GM12873 (cell line): ENCODE results near the gene BACH2.
A peak's percentile ranks its signal among the peaks of the same experiment; 100 is the strongest.

ENCODE experiments used
- CTCF ChIP-seq: IDR thresholded peaks from 2 replicates; pipeline ENCODE4 v1.5.1; 2012; ENCODE audit warnings: low read depth, mild to moderate bottlenecking, moderate library complexity, low read length, control low read depth; ENCODE audit not compliant: insufficient read depth; ENCODE audit errors: missing control alignments

BACH2 gene

DNA sequence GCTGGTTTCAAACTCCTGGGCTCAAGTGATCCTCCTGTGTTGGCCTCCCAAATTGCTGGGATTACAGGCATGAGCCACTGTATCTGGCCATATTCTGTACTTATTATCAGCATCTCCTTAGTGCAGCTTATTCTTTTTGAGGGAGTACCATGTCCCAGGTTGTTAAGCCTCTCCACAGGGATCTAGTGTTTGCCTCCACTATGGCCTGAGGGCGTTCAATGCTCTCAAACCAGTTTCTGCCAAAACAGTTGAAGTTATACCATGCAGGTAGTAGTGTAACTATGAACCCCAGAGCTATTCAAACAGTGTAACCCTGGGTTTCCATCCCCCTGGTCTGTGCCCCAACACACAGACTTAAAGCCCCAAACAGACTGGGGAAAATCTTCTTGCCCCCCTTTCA is 81.7 kb downstream of the BACH2 start:
- TF ChIP-seq CTCF: no peak

- TF ChIP-seq CTCF: no peak
These were observed 82.2 kb downstream of the BACH2 start for GRCh38 chr6:90214461-90214860.

DNA sequence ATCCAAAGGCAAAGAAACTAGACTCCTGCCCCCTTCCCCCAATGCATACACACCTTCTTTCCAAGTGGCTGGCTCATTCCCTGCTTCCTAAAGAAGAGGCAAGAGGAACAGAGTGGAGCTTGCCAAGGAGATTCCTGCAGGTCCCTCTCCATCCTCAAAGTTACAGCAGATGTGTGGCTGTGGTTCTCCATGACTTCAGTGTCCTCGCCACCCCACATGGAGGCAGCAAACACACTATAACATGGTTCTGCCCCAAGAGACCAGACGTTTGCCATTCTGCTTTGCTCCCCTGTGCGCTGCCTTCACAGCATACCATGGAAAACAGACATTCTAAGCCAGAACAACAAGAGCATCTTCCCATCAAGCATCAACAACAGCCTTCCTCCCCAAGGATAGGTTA is 84.4 kb downstream of the BACH2 start:
- TF ChIP-seq CTCF: peak; percentile 24

DNA sequence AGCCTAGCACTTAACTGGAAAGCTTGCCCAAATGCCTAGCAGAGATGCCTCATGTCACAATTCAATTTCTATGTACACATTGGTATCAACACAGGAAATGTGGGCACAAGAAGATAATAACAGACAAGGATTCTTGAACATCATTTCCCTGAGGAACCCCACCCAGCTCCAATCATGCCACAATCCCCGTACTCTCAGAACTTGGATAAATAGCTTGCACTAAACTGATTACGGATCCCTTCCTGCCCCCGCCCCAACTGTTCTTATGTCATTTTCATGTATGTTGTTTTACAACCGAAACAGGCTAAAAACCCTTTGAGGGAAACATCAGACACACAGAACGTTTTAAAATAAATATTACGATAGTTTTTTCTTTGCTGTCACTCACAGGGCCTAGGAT is 87.1 kb downstream of the BACH2 start:
- no peak for TF ChIP-seq CTCF

DNA sequence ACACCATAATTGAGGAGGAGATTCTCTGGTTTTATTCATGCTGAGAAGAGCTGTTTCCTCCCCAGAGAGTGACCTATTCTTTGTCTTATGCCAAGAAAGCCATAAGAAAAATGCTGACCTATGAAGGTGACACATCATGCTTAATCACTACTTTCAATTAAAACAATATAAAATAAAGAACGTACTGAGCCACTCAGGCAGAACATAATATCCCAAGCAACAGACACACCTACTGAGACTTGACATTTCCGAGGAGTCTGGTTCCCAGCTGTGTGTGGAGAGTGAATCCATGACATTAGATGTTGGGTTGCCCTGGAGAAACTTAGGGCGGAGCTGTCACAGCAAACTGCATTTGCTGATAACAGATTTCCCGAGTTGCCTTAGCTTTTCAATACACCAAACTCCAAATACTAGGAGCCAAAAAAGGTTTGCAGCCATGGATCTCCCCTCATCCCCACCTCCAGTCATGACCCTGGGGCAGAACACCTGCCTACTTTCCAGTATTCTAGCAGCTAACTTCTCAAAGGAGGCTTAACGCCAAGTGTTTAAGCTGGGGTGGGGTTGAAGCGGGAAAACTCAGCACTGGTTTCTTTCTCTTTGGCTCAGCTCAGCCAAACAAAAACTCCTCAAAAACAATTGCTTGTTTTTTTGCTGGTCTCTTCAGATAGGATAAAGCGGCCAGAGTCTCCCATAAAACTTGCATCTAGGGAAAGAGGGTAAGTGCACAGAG is 92.2 kb downstream of the BACH2 start:
- no peak for TF ChIP-seq CTCF

DNA sequence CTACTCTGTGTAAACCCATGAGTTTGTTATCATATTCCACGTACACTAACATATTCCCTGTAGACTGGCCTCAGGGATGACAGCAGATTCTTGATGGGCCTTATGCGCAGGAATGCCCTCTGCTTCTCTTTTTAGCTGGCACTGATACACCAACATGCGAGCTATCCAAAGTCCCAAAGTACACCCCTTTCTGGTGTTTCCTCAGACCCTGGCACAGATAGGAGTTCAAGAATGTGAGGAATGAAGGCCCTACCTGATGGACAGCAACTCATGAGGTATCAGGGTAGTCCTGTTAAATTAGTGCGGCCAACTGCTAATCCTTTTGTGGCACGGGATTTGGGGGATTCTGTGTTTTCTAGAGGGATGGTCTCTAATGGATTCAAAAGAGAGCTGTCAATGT is 93.0 kb downstream of the BACH2 start:
- no peak for TF ChIP-seq CTCF

DNA sequence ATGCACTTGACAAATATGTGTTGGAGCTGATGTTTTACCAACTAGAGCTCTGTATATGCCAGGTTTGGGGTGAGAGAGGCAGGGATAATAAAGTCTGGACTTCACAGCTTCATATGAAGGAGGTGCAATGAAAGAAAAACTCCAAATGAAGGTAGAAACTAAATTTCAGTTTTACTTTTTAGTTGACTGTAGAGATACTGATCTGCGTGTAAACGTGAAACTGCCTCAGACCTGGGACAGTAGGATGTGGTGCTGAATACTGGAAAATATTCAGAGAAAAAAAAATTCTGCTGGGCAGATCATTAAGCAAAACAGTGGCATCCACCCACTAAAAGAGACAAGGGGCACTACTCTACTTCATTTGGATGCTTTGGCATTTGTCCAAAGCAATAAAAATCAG is 94.5 kb downstream of the BACH2 start:
- TF ChIP-seq CTCF: no peak
